SK-N-SH treated with all-trans-retinoic acid at 6 μM for 48 hours (cell line): Measurements from ENCODE around the gene POM121L2.

Source experiments
- CREB5 ChIP-seq: fragments of 250-450 bp; sonication (Bioruptor Pico); IDR thresholded peaks from 2 replicates; pipeline ENCODE4 v1.5.1; 2020; ENCODE audit warnings: low read depth, mild to moderate bottlenecking, moderate library complexity
- CSDC2 ChIP-seq: fragments of 250-450 bp; sonication (Bioruptor Pico); IDR thresholded peaks from 2 replicates; pipeline ENCODE4 v1.5.0; 2020; ENCODE audit warnings: mild to moderate bottlenecking, moderate library complexity
- TOX ChIP-seq: fragments of 250-450 bp; sonication (Bioruptor Pico); IDR thresholded peaks from 2 replicates; pipeline ENCODE4 v1.8.0; 2021; ENCODE audit warnings: mild to moderate bottlenecking, moderate library complexity, borderline replicate concordance
- ZFP3 ChIP-seq: fragments of 250-450 bp; sonication (Bioruptor Pico); IDR thresholded peaks from 2 replicates; pipeline ENCODE4 v1.5.0; 2020; ENCODE audit warnings: mild to moderate bottlenecking, moderate library complexity
- ZNF565 ChIP-seq: fragments of 450-650 bp; formaldehyde crosslinking; conservative IDR thresholded peaks from 2 replicates; pipeline ENCODE4 v1.5.0; 2020; ENCODE audit warnings: low read depth, mild to moderate bottlenecking, moderate library complexity
- ZNF70 ChIP-seq: fragments of 450-650 bp; formaldehyde crosslinking; IDR thresholded peaks from 2 replicates; pipeline ENCODE4 v1.5.0; 2020; ENCODE audit warnings: mild to moderate bottlenecking, moderate library complexity
- ZNF8 ChIP-seq: fragments of 450-650 bp; formaldehyde crosslinking; IDR thresholded peaks from 2 replicates; pipeline ENCODE4 v1.5.0; 2020; ENCODE audit warnings: mild to moderate bottlenecking, moderate library complexity
- TF ChIP-seq, protein P1 (sequence below): fragments of 250-450 bp; sonication (Bioruptor Pico); IDR thresholded peaks from 2 replicates; pipeline ENCODE4 v1.5.1; 2021; ENCODE audit warnings: mild to moderate bottlenecking, moderate library complexity
- TF ChIP-seq, protein P2 (sequence below): fragments of 250-450 bp; sonication (Bioruptor Pico); IDR thresholded peaks from 2 replicates; pipeline ENCODE4 v1.8.0; 2020; ENCODE audit warnings: mild to moderate bottlenecking, moderate library complexity, borderline replicate concordance

DNA sequence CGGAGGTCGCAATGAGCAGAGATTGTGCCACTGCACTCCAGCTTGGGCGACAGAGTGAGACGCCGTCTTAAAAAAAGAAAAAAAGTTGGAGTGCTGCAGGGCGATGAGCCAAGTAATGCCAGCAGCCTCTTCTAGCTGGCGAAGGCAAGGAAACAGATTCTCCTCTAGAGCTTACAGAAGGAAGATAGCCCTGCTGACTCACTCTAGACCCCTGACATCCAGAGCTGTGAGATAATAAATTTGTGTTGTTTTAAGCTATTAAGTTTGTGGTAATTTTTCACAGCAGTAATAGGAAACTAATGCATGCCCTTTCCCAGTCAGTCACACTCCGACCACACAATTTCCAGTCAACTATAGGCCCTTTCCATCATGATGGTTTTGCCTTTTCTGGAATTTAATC is 48.2 kb downstream of the POM121L2 start:
- TF ChIP-seq, protein P1, sequence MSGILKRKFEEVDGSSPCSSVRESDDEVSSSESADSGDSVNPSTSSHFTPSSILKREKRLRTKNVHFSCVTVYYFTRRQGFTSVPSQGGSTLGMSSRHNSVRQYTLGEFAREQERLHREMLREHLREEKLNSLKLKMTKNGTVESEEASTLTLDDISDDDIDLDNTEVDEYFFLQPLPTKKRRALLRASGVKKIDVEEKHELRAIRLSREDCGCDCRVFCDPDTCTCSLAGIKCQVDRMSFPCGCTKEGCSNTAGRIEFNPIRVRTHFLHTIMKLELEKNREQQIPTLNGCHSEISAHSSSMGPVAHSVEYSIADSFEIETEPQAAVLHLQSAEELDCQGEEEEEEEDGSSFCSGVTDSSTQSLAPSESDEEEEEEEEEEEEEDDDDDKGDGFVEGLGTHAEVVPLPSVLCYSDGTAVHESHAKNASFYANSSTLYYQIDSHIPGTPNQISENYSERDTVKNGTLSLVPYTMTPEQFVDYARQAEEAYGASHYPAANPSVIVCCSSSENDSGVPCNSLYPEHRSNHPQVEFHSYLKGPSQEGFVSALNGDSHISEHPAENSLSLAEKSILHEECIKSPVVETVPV = no peak
- TF ChIP-seq ZNF70 (CRISPR knock-in tag) (no peak), TOX (no peak), ZNF8 (CRISPR knock-in tag) (no peak), ZFP3 (no peak), CREB5 (CRISPR knock-in tag) (no peak), CSDC2 (CRISPR knock-in tag) (no peak), ZNF565 (no peak)
- TF ChIP-seq, protein P2, sequence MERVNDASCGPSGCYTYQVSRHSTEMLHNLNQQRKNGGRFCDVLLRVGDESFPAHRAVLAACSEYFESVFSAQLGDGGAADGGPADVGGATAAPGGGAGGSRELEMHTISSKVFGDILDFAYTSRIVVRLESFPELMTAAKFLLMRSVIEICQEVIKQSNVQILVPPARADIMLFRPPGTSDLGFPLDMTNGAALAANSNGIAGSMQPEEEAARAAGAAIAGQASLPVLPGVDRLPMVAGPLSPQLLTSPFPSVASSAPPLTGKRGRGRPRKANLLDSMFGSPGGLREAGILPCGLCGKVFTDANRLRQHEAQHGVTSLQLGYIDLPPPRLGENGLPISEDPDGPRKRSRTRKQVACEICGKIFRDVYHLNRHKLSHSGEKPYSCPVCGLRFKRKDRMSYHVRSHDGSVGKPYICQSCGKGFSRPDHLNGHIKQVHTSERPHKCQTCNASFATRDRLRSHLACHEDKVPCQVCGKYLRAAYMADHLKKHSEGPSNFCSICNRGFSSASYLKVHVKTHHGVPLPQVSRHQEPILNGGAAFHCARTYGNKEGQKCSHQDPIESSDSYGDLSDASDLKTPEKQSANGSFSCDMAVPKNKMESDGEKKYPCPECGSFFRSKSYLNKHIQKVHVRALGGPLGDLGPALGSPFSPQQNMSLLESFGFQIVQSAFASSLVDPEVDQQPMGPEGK (CRISPR knock-in tag) = no peak
